HepG2 (cell line): ENCODE data around the gene RAPGEF6. TPM values are rescaled to one million over a fixed set of nuclear protein-coding genes. Genes with fewer than 3 reads are reported as not detected.

ENCODE experiments used
- BRCA1 ChIP-seq: sonication (generic); formaldehyde crosslinking; IDR thresholded peaks from 2 replicates; pipeline ENCODE4 v1.4.0; 2020; ENCODE audit warnings: missing genetic modification reagents
- HDAC6 ChIP-seq: fragments of 200-600 bp; sonication (generic); IDR thresholded peaks from 2 replicates; pipeline ENCODE4 v1.7.0; 2017; ENCODE audit warnings: mild to moderate bottlenecking, antibody characterized with exemption, low read length, low read depth
- MTA3 ChIP-seq: sonication (generic); formaldehyde crosslinking; IDR thresholded peaks from 2 replicates; pipeline ENCODE4 v1.4.0; 2020; ENCODE audit warnings: missing genetic modification reagents
- NBN ChIP-seq: fragments of 450-650 bp; conservative IDR thresholded peaks from 2 replicates; pipeline ENCODE4 v1.6.1; 2017
- NR2F2 ChIP-seq: IDR thresholded peaks from 2 replicates; pipeline ENCODE4 v1.6.1; 2012; ENCODE audit warnings: low read depth, inconsistent platforms, borderline replicate concordance
- PHF21A ChIP-seq: sonication (generic); formaldehyde crosslinking; IDR thresholded peaks from 2 replicates; pipeline ENCODE4 v1.5.0; 2020; ENCODE audit warnings: mild to moderate bottlenecking, missing genetic modification reagents
- PRMT3 ChIP-seq: sonication (generic); formaldehyde crosslinking; IDR thresholded peaks from 2 replicates; pipeline ENCODE4 v1.8.1; 2022; ENCODE audit warnings: low read depth, mild to moderate bottlenecking, moderate library complexity, missing genetic modification reagents, borderline replicate concordance
- RERE ChIP-seq: IDR thresholded peaks from 2 replicates; pipeline ENCODE4 v1.6.1; 2016; ENCODE audit warnings: low read depth, missing genetic modification reagents, missing compliant biosample characterization
- YEATS4 ChIP-seq: sonication (generic); formaldehyde crosslinking; IDR thresholded peaks from 2 replicates; pipeline ENCODE4 v1.4.0; 2020; ENCODE audit warnings: missing genetic modification reagents, borderline replicate concordance
- ZNF205 ChIP-seq: IDR thresholded peaks from 2 replicates; pipeline ENCODE4 v1.6.1; 2018; ENCODE audit warnings: missing biosample characterization, missing genetic modification reagents
- ZNF24 ChIP-seq: fragments of 450-650 bp; IDR thresholded peaks from 2 replicates; pipeline ENCODE4 v1.6.1; 2017; ENCODE audit warnings: antibody characterized with exemption, mild to moderate bottlenecking
- ZSCAN9 ChIP-seq: IDR thresholded peaks from 2 replicates; pipeline ENCODE4 v1.6.1; 2016; ENCODE audit warnings: borderline replicate concordance
- polyA plus RNA-seq, 8 experiments: library from polyadenylated mRNA; depleted of rRNA in 3 of 8; stranded (reverse) in 7 of 8; unstranded in 1 of 8; fragments of >200 nt; fragmentation: Illumina TruSeq in 4 of 8; extraction: Trizol in 4 of 8; gene quantifications; 2 replicates each; pipeline versions ENCODE4 v1.2.1 to v1.2.3, GENCODE V29; 2011 to 2016; ENCODE audit warnings: low read depth in 4 of 8, missing spikeins in 1 of 8, mixed read lengths in 1 of 8; ENCODE audit not compliant: insufficient read depth in 1 of 8
- total RNA-seq, 5 experiments: library from RNA; depleted of rRNA; stranded (reverse); fragments of >200 nt; fragmentation: Illumina TruSeq; extraction: Trizol; gene quantifications; 2 replicates each; pipeline ENCODE4 v1.2.3, GENCODE V29; 2016; ENCODE audit warnings: low read depth in 1 of 5
- TF ChIP-seq, protein P1 (sequence below): sonication (generic); formaldehyde crosslinking; conservative IDR thresholded peaks from 2 replicates; pipeline ENCODE4 v1.4.0; 2020; ENCODE audit warnings: mild to moderate bottlenecking, missing genetic modification reagents, moderate library complexity

RAPGEF6 gene
- total and polyA plus RNA-seq, 2 of the 13 experiments (the other 11 are each of a cell fraction or from before 2014, with no cell fraction given): 7.7 to 24.6 TPM

DNA sequence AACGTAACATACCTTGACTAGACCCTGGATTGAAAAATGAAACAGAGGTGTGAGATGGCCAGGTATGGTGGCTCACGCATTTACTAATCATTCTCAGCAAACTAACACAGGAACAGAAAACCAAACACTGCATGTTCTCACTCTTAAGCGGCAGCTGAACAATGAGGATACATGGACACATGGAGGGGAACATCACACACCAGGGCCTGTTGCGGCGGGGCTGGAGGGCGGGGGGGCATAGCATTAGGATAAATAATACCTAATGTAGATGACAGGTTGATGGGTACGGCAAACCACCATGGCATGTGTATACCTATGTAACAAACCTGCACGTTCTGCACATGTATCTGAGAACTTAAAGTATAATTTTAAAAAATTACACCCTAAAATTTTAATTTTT is 15.9 kb downstream of the RAPGEF6 start (continued):
- TF ChIP-seq HDAC6 (no peak), NR2F2 (no peak), ZNF205 (CRISPR knock-in tag) (no peak), RERE (CRISPR knock-in tag) (no peak), ZNF24 (no peak), MTA3 (CRISPR knock-in tag) (no peak), YEATS4 (no peak), NBN (no peak), ZSCAN9 (no peak), PRMT3 (CRISPR knock-in tag) (no peak), PHF21A (no peak), BRCA1 (CRISPR knock-in tag) (no peak)
- TF ChIP-seq, protein P1, sequence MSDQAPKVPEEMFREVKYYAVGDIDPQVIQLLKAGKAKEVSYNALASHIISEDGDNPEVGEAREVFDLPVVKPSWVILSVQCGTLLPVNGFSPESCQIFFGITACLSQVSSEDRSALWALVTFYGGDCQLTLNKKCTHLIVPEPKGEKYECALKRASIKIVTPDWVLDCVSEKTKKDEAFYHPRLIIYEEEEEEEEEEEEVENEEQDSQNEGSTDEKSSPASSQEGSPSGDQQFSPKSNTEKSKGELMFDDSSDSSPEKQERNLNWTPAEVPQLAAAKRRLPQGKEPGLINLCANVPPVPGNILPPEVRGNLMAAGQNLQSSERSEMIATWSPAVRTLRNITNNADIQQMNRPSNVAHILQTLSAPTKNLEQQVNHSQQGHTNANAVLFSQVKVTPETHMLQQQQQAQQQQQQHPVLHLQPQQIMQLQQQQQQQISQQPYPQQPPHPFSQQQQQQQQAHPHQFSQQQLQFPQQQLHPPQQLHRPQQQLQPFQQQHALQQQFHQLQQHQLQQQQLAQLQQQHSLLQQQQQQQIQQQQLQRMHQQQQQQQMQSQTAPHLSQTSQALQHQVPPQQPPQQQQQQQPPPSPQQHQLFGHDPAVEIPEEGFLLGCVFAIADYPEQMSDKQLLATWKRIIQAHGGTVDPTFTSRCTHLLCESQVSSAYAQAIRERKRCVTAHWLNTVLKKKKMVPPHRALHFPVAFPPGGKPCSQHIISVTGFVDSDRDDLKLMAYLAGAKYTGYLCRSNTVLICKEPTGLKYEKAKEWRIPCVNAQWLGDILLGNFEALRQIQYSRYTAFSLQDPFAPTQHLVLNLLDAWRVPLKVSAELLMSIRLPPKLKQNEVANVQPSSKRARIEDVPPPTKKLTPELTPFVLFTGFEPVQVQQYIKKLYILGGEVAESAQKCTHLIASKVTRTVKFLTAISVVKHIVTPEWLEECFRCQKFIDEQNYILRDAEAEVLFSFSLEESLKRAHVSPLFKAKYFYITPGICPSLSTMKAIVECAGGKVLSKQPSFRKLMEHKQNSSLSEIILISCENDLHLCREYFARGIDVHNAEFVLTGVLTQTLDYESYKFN (CRISPR knock-in tag): no peak
